Measurements from ENCODE around the gene CNIH2. TPM values are rescaled to one million over a fixed set of nuclear protein-coding genes. Genes with fewer than 3 reads are reported as not detected.
A peak's percentile ranks its signal among the peaks of the same experiment; 100 is the strongest.

Gene CNIH2
- total and polyA plus RNA-seq, 2 donors (not counting 1 experiment from before 2014, with no cell fraction given) = 0.17 to 0.57 TPM

GRCh38 chr11:66311470-66311964 lies 33.5 kb downstream of the CNIH2 start:
- peak overlapping the region; percentile 49 for H3K4me2 ChIP-seq (ENCODE audit: extremely low read depth, insufficient read depth, low read length)
- H3K4me3 ChIP-seq (replicated peaks in 1 of 4; ENCODE audit: control extremely low read depth in 1 of 4, insufficient read depth in 1 of 4, low read depth in 3 of 4, low read length in 4 of 4) = peak overlapping the region in 3 of 4 experiments; percentile 13 to 71 (median 63)
- no peak for DNase-seq (ENCODE audit: low read depth in 2 of 2)
- H3K36me3 ChIP-seq (ENCODE audit: control insufficient read depth, insufficient read depth, low read length) = peaks cover 7% of the 10 kb centered on the region
- no peaks in the 10 kb centered on the region for H3K4me1 ChIP-seq (ENCODE audit: control insufficient read depth, extremely low read depth, insufficient read depth, low read length)
- H3K79me2 ChIP-seq (ENCODE audit: control insufficient read depth, insufficient read depth, low read length) = peaks cover 30% of the 10 kb centered on the region
- no peaks in the 10 kb centered on the region for H3K9me3 ChIP-seq (ENCODE audit: control insufficient read depth, insufficient read depth, low read depth, low read length)
- H3K27me3 ChIP-seq (ENCODE audit: control insufficient read depth, insufficient read depth, low read length) = no peaks in the 10 kb centered on the region
- TF ChIP-seq EZH2 (IDR thresholded peaks at IDR 0.05; ENCODE audit: low read length, missing control alignments) (no peak), CTCF (conservative IDR thresholded peaks at IDR 0.05 in 1 of 2, IDR thresholded peaks at IDR 0.05 in 1 of 2; ENCODE audit: low read depth in 1 of 2, low read length in 2 of 2) (no peak)
- peak overlapping the region; percentile 84 for H3K27ac ChIP-seq (ENCODE audit: insufficient read depth, low read length)
- H4K20me1 ChIP-seq (ENCODE audit: control insufficient read depth, extremely low read depth, insufficient read depth, low read length) = no peaks in the 10 kb centered on the region
- H3K9ac ChIP-seq (ENCODE audit: insufficient read depth, low read length) = no peak overlapping the region
- no peak overlapping the region for H2AFZ ChIP-seq (ENCODE audit: low read length)

- DNase-seq (ENCODE audit: low read depth in 2 of 2) = peak; percentile 92 to 94
- H3K4me2 ChIP-seq (ENCODE audit: extremely low read depth, insufficient read depth, low read length) = peak overlapping the region; percentile 49
- H3K4me3 ChIP-seq (replicated peaks in 1 of 4; ENCODE audit: control extremely low read depth in 1 of 4, insufficient read depth in 1 of 4, low read depth in 3 of 4, low read length in 4 of 4) = peak overlapping the region; percentile 13 to 71 (median 42)
- peaks cover 7% of the 10 kb centered on the region for H3K36me3 ChIP-seq (ENCODE audit: control insufficient read depth, insufficient read depth, low read length)
- H4K20me1 ChIP-seq (ENCODE audit: control insufficient read depth, extremely low read depth, insufficient read depth, low read length) = no peaks in the 10 kb centered on the region
- peaks cover 33% of the 10 kb centered on the region for H3K79me2 ChIP-seq (ENCODE audit: control insufficient read depth, insufficient read depth, low read length)
- H3K27ac ChIP-seq (ENCODE audit: insufficient read depth, low read length) = peak overlapping the region; percentile 84
- peak; percentile 79 to 86 for TF ChIP-seq CTCF (conservative IDR thresholded peaks at IDR 0.05 in 1 of 2, IDR thresholded peaks at IDR 0.05 in 1 of 2; ENCODE audit: low read depth in 1 of 2, low read length in 2 of 2)
- TF ChIP-seq EZH2 (IDR thresholded peaks at IDR 0.05; ENCODE audit: low read length, missing control alignments) = no peak
- no peaks in the 10 kb centered on the region for H3K4me1 ChIP-seq (ENCODE audit: control insufficient read depth, extremely low read depth, insufficient read depth, low read length)
- no peaks in the 10 kb centered on the region for H3K27me3 ChIP-seq (ENCODE audit: control insufficient read depth, insufficient read depth, low read length)
- no peaks in the 10 kb centered on the region for H3K9me3 ChIP-seq (ENCODE audit: control insufficient read depth, insufficient read depth, low read depth, low read length)
- H2AFZ ChIP-seq (ENCODE audit: low read length) = peak overlapping the region; percentile 56
- peak overlapping the region; percentile 35 for H3K9ac ChIP-seq (ENCODE audit: insufficient read depth, low read length)
These were observed 34.1 kb downstream of the CNIH2 start for GRCh38 chr11:66311965-66312548.

- no peaks in the 10 kb centered on the region for H3K27me3 ChIP-seq (ENCODE audit: control insufficient read depth, insufficient read depth, low read length)
- peaks cover 6% of the 10 kb centered on the region for H3K4me1 ChIP-seq (ENCODE audit: control insufficient read depth, extremely low read depth, insufficient read depth, low read length)
- no peaks in the 10 kb centered on the region for H3K9me3 ChIP-seq (ENCODE audit: control insufficient read depth, insufficient read depth, low read depth, low read length)
- H3K27ac ChIP-seq (ENCODE audit: insufficient read depth, low read length) = peak overlapping the region; percentile 97
- DNase-seq (ENCODE audit: low read depth in 2 of 2) = peak; percentile 98 to 99
- TF ChIP-seq EZH2 (IDR thresholded peaks at IDR 0.05; ENCODE audit: low read length, missing control alignments) = no peak
- TF ChIP-seq CTCF (conservative IDR thresholded peaks at IDR 0.05 in 1 of 2, IDR thresholded peaks at IDR 0.05 in 1 of 2; ENCODE audit: low read depth in 1 of 2, low read length in 2 of 2) = no peak
- H3K4me2 ChIP-seq (ENCODE audit: extremely low read depth, insufficient read depth, low read length) = peak overlapping the region; percentile 99
- peaks cover 7% of the 10 kb centered on the region for H3K36me3 ChIP-seq (ENCODE audit: control insufficient read depth, insufficient read depth, low read length)
- H2AFZ ChIP-seq (ENCODE audit: low read length) = peak overlapping the region; percentile 56
- H4K20me1 ChIP-seq (ENCODE audit: control insufficient read depth, extremely low read depth, insufficient read depth, low read length) = no peaks in the 10 kb centered on the region
- H3K79me2 ChIP-seq (ENCODE audit: control insufficient read depth, insufficient read depth, low read length) = peaks cover 33% of the 10 kb centered on the region
- H3K4me3 ChIP-seq (replicated peaks in 1 of 4; ENCODE audit: control extremely low read depth in 1 of 4, insufficient read depth in 1 of 4, low read depth in 3 of 4, low read length in 4 of 4) = peak overlapping the region; percentile 66 to 90 (median 82)
- peak overlapping the region; percentile 85 for H3K9ac ChIP-seq (ENCODE audit: insufficient read depth, low read length)
These were observed 34.8 kb downstream of the CNIH2 start for GRCh38 chr11:66312549-66313320.

Data from fibroblast of lung (primary cell).